Coronary artery (tissue), 2 donors: Measurements from ENCODE around the gene HS6ST3.

ENCODE experiments used
- DNase-seq: peaks from one replicate; pipeline ENCODE4 v3.0.0-alpha.2; 2017; ENCODE audit warnings: low spot score
- H3K27ac ChIP-seq, 2 donors: fragments of 200-600 bp; sonication (generic); one replicate each; pipeline ENCODE4 v1.5.1; 2016 to 2019
- H3K4me3 ChIP-seq: fragments of 200-600 bp; sonication (generic); 2 replicates; pipeline ENCODE4 v1.5.1; 2016; ENCODE audit warnings: mild to moderate bottlenecking, moderate library complexity
- CTCF ChIP-seq: fragments of 200-600 bp; sonication (generic); IDR thresholded peaks from one replicate; pipeline ENCODE4 v1.5.1; 2019; ENCODE audit warnings: antibody characterized with exemption

Gene HS6ST3

DNA sequence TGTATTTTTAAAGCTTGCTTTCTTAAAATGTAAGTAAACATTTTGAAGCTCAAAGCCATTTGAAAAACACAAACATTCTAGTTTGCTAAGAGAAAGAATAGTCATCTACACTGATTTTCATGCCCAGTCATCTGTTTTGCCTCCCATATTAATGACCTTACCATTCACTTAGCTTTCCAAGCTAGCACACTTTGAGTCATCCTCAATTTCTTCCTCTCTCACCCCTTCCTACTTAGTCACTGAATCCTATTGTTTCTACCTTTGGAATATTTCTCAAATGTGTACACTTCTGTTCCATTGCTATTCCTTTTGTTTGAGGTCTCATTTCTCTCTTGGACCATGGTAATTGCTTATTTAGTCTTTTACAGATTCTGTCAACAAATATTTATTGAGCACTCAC lies 7.3 kb upstream of the HS6ST3 start:
- no peak for TF ChIP-seq CTCF
- no peak for DNase-seq
- Histone ChIP-seq H3K4me3 (no peak overlapping the region), H3K27ac (no peak overlapping the region)

GRCh38 chr13:96086736-96087135 lies 3.2 kb upstream of the HS6ST3 start:
- DNase-seq: no peak
- no peak for TF ChIP-seq CTCF
- Histone ChIP-seq H3K4me3 (no peak overlapping the region), H3K27ac (no peak overlapping the region)

DNA sequence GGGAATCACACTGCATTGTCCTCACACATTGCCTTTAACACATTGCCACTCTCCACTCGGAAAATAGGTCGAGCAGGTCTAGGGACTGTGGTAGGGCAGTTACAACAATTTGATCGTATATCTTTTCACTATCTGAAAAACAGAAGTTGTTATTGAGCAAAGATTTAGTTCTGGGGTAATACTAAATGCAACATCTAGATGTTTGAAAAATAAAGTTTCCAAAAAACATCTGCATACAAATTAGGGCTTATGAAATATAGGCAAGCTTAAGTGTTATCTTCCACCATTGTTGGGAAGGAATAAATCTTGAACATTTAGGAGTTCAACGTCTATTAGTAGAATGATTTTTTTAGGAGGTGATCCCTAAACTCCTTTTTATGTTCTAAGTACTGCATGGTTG lies 768 bp upstream of the HS6ST3 start:
- no peak for DNase-seq
- TF ChIP-seq CTCF: no peak
- Histone ChIP-seq H3K4me3 (no peak overlapping the region), H3K27ac (no peak overlapping the region)

- no peak for DNase-seq
- peak overlapping the region; percentile 70 for H3K4me3 ChIP-seq
- TF ChIP-seq CTCF: no peak
- H3K27ac ChIP-seq: no peak overlapping the region
Measured at GRCh38 chr13:96090240-96091101, 564 bp downstream of the HS6ST3 start.

- no peak for DNase-seq
- no peak for TF ChIP-seq CTCF
Measured at GRCh38 chr13:96091164-96092117, 1.5 kb downstream of the HS6ST3 start.

DNA sequence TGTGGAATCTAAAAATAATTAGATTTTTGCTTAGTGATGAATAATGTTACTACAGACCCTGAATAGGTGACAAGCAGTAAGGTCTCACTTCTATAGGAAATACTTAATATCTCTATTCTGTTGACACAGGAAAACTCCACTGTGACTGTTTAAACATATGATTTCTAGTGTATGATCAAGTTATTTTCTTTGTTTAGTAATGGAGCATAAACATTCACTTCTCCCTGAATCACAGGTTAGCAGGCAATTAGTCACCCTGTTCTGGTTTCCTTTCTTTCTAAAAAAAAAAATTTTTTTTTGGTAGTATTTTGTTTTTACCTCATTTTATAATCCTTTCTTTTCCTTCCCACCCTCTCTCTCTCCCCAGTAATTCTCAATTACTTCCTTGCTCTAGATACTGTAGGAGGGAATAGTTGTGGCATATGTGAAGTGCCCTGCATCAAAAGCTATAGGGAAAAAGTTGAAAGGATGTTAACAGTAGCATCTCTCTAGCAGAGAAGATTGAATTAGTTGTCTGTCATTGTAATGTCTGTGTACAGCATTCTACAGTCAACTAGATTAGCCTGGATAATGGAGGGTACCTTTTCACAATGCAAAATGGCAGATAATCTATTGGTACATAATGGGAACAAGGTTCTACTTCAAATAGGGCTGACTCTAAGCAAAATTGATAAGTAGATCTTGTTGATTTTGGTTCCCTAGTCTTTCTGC lies 3.5 kb downstream of the HS6ST3 start:
- Histone ChIP-seq H3K27ac (no peak overlapping the region), H3K4me3 (no peak overlapping the region)
- TF ChIP-seq CTCF: no peak
- DNase-seq: no peak

More at GRCh38 chr13:96091164-96092117, 1.5 kb downstream of the HS6ST3 start:
- Histone ChIP-seq H3K27ac (no peak overlapping the region), H3K4me3 (peak overlapping the region; percentile 70)
